Stimulated activated naive CD8-positive, alpha-beta T cell treated with anti-CD3 and anti-CD28 coated beads, Interleukin-15, amount 100 ng/mL, for 72 hours (primary cell): ENCODE measurements around the gene NVL.
"Not testable (repeated sequence)": the region's sequence is repeated elsewhere in the genome, so short reads cannot be mapped to it uniquely, and the experiment has no call there.

ENCODE experiments used
- ATAC-seq: fragments of 150-1000 bp; cut with Tn5 transposase; 2 replicates; pipeline ENCODE4 v1.10.0; 2021; ENCODE audit warnings: mild to moderate bottlenecking, moderate library complexity
- DNase-seq, 2 donors: peaks; one replicate each; pipeline ENCODE4 v3.0.0; 2021 to 2022
- H3K27ac Mint-ChIP-seq, 2 donors: one replicate each; pipeline ENCODE4 v1.8.0; 2022; ENCODE audit warnings: mild to moderate bottlenecking in 2 of 2, mixed read lengths in 2 of 2, moderate library complexity in 2 of 2
- H3K27me3 Mint-ChIP-seq: one replicate; pipeline ENCODE4 v1.8.0; 2022; ENCODE audit warnings: mixed read lengths
- H3K4me1 Mint-ChIP-seq: one replicate; pipeline ENCODE4 v1.8.0; 2022; ENCODE audit warnings: mild to moderate bottlenecking, mixed read lengths
- H3K4me3 Mint-ChIP-seq, 2 donors: one replicate each; pipeline ENCODE4 v1.8.0; 2022; ENCODE audit warnings: mild to moderate bottlenecking in 2 of 2, mixed read lengths in 2 of 2, moderate library complexity in 1 of 2
- H3K9me3 Mint-ChIP-seq, 2 donors: one replicate each; pipeline ENCODE4 v1.8.0; 2022; ENCODE audit warnings: mixed read lengths in 2 of 2

The NVL gene

DNA sequence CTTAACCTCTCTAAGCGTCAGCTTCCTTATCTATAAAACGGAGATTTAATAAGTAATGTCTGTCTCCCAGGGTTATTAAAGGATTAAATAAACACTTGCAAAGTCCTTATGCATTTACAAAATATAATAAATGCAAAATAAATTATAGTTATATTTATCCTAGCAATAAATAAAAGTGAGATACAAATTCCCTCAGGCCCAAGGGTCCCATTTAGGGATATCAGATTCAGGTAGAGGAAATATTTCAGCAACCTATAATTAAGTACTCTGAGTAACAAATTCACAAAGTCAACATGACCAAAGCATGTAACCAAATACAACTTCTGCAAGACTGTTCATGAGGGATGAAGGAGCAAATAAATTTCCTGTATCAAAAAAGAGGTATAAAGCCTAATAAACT is 17.9 kb downstream of the NVL start:
- no peak for DNase-seq
- no peak overlapping the region for H3K27ac Mint-ChIP-seq
- no peak overlapping the region for H3K4me3 Mint-ChIP-seq
- no peaks in the 10 kb centered on the region for H3K4me1 Mint-ChIP-seq
- H3K27me3 Mint-ChIP-seq: no peaks in the 10 kb centered on the region
- H3K9me3 Mint-ChIP-seq: no peaks in the 10 kb centered on the region
- ATAC-seq: no peak

DNA sequence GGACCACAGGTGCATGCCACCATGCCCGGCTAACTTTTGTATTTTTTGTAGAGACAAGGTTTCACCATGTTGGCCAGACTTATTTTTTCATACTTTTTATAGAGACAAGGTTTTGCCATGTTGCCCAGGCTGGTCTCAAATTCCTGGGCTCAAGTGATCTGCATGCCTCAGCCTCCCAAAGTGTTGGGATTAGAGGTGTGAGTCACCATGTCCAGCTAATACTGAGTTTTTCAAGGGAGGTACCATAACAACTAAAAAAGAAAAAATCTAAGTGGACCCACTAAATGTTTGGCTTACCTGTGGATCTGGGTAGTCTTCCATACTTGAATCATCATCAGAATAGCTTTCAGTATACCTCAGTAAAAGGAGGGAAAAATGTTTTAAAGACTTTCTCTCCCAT is 18.5 kb downstream of the NVL start:
- H3K4me3 Mint-ChIP-seq, H3K9me3 Mint-ChIP-seq, H3K27ac Mint-ChIP-seq, ATAC-seq, H3K4me1 Mint-ChIP-seq, H3K27me3 Mint-ChIP-seq, DNase-seq: not testable (repeated sequence)

DNA sequence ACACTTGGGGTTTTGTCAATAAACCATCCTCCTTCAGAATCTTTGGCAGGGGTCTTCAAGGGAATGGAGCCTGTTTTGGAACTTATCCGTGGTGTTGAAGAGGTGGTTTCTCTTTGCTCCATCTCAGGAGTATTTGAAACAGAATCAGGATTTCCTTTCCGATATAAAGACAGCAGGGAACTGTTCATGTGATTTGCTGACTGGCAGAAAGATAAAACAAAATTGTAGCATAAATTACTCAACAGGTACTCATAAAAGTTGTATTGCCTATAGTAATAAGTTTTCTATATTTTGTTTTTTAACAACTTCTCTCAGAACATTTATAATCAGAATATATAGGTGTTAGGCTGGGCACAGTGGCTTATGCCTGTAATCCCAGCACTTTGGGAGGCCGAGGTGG is 21.9 kb downstream of the NVL start:
- Mint-ChIP-seq H3K4me3 (no peak overlapping the region), H3K9me3 (no peaks in the 10 kb centered on the region), H3K27me3 (no peaks in the 10 kb centered on the region), H3K4me1 (no peaks in the 10 kb centered on the region), H3K27ac (no peak overlapping the region)
- ATAC-seq (no peak), DNase-seq (no peak)

DNA sequence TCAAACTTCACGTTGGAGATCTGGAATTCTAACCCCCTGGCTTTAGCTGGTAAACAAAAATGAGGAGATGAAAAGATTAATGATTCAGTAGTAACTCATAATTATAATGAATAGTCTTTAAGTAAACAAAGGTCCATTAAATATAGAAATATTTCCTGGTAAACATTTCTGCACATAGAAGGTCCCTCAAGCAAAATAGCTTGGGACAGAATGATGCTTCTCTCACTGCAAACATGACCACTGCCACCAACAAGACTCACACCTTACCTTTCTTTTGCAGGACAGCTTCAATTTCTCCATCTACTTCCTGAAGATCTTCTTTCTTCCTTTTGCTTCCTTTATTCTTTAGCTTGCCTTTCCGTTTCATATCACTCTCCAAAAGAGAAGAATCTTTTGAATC is 25.2 kb downstream of the NVL start:
- DNase-seq (no peak), ATAC-seq (no peak)
- no peak overlapping the region for H3K4me3 Mint-ChIP-seq
- H3K27ac Mint-ChIP-seq: no peak overlapping the region
- no peaks in the 10 kb centered on the region for H3K27me3 Mint-ChIP-seq
- H3K4me1 Mint-ChIP-seq: no peaks in the 10 kb centered on the region
- no peaks in the 10 kb centered on the region for H3K9me3 Mint-ChIP-seq

DNA sequence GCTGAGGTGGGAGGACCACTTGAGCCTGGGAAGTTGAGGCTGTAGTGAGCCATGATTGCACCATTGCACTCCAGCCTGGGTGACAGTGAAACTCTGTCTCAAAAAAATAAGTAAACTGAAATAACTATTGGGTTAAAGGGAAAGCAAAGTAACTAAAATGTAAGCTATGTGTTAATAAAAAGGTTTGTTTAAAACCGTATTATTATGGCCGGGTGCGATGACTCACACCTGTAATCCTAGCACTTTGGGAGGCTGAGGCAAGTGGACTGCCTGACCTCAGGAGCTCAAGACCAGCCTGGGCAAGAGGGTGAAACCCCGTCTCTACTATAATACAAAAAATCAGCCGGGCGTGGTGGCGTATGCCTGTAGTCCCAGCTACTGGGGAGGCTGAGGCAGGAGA is 27.0 kb downstream of the NVL start:
- ATAC-seq: no peak
- no peaks in the 10 kb centered on the region for H3K4me1 Mint-ChIP-seq
- H3K4me3 Mint-ChIP-seq: no peak overlapping the region
- no peaks in the 10 kb centered on the region for H3K27me3 Mint-ChIP-seq
- no peak for DNase-seq
- no peak overlapping the region for H3K27ac Mint-ChIP-seq
- no peaks in the 10 kb centered on the region for H3K9me3 Mint-ChIP-seq

DNA sequence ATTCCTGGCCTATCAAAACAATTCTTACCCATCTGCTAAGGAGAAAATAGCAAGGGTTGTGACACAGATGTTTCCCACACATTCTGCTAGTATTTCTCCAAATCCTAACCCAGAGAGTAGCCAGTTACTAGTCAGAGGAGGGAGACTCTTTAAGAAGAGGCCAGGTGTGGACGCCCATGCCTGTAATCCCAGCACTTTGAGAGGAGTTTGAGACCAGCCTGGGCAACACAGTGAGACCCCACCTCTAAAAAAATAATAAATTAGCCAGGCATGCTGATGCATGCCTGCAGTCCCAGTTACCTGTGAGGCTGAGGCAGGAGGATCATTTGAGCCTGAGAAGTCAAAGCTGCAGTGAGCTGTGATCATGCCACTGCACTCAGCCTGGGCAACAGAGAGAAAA is 28.6 kb downstream of the NVL start:
- ATAC-seq: no peak
- no peaks in the 10 kb centered on the region for H3K4me1 Mint-ChIP-seq
- no peak overlapping the region for H3K27ac Mint-ChIP-seq
- DNase-seq: no peak
- H3K4me3 Mint-ChIP-seq: no peak overlapping the region
- no peaks in the 10 kb centered on the region for H3K27me3 Mint-ChIP-seq
- no peaks in the 10 kb centered on the region for H3K9me3 Mint-ChIP-seq

DNA sequence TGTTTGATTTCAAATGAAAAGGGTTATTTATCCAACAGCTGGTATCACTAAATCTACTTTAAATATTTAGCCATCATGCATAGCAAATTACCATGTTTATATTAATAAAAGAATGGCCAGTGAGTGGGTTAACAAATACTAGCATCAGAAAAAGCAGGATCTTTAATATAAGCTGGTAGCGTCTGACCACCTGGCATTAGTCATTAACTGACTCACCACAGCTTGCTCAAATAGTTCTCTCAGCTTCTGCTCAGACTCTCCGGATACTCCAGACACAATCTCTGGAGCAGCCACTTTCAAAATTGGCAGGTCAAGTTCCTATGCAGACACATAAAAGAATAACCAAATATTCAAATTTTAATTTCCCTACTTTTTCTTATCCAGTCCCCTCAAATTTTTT is 29.6 kb downstream of the NVL start:
- ATAC-seq (no peak), DNase-seq (no peak)
- H3K27me3 Mint-ChIP-seq: no peaks in the 10 kb centered on the region
- no peak overlapping the region for H3K4me3 Mint-ChIP-seq
- no peaks in the 10 kb centered on the region for H3K4me1 Mint-ChIP-seq
- H3K9me3 Mint-ChIP-seq: no peaks in the 10 kb centered on the region
- H3K27ac Mint-ChIP-seq: no peak overlapping the region

DNA sequence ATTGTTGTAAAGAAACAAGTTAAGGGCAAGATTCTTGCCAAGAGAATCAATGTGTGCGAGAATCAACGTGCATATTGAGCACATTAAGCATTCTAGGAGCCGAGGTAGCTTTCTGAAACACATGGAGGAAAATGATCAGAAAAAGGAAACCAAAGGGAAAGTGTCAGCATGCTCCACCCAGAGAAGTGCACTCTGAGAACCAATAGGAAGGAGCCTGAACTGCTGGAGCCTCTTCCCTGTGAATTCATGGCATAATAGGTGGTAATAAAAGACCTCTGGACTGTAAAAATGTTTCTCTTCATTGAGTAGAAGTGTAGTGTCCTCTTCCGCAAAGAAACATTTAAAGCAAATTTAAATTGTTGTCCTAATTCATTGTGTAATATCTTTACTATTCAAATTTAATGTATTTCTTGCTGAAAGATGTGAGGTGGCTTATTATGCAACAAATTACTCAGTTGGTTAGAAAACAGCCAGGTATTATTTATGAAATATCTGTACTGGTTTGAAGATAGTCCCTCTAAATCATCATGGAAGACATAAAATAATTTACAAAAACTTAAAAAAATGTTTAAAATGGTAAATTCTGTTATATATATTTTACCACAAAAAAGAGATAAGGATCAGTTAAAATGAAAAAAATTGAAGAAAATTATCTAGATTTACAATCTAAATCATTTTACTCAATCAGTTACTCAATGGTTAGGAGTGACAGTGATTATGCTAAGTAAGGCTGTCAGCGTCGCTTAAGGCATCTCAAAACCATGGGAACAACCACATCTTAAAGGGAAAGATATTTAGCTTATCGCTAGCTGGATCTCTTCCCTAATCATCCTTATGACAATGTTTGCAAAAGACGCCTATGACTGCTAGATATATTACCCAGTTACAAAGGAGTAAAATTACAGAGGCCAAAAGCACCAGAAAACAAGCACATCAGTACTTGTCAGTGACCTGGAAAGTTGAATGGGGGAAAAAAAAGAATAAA is 31.3 kb downstream of the NVL start:
- ATAC-seq: no peak
- no peak for DNase-seq
- H3K27ac Mint-ChIP-seq: no peak overlapping the region
- no peaks in the 10 kb centered on the region for H3K9me3 Mint-ChIP-seq
- no peaks in the 10 kb centered on the region for H3K27me3 Mint-ChIP-seq
- H3K4me3 Mint-ChIP-seq: no peak overlapping the region
- H3K4me1 Mint-ChIP-seq: no peaks in the 10 kb centered on the region

DNA sequence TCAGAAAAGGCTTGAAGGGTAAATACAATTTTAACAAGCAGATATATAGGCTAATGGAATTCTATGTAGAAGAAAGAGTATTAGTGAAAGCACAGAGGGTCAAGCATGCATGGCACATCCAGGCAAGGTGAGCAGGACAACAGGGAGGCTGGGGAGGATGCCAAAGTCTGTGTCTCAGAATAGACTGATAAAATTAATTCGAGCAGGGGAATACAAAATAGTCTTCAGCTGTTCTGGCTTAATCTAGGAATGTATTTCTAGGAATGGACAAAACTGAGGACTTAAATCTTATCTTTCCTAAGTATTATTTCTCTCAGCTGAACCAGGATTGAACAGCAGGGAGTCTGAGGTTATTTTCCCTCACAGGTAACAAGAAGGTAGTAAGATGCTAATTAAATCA is 35.2 kb downstream of the NVL start:
- Mint-ChIP-seq H3K27me3 (no peaks in the 10 kb centered on the region), H3K27ac (no peak overlapping the region), H3K9me3 (no peaks in the 10 kb centered on the region), H3K4me3 (no peak overlapping the region), H3K4me1 (no peaks in the 10 kb centered on the region)
- ATAC-seq (no peak), DNase-seq (no peak)

DNA sequence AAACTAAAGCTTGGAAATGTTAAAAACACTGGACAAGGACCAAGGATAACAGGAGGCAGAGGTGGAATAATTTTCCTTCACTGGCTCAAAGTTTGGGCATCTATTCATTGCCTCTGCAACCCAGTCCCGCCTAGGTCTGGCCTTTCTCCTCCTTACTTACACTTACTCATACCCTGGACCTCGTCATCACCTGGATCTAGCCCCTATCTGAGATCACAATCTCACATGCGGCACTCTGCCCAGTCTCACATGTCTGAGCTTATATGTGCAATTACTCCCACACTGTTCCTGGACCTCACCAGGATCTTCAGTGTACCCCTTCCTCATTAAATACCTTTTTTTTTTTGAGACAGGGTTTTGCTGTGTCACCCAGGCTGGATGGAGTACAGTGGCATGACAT is 37.6 kb downstream of the NVL start:
- no peak for DNase-seq
- Mint-ChIP-seq H3K27ac (no peak overlapping the region), H3K9me3 (no peaks in the 10 kb centered on the region), H3K27me3 (no peaks in the 10 kb centered on the region), H3K4me3 (no peak overlapping the region), H3K4me1 (no peaks in the 10 kb centered on the region)
- ATAC-seq: no peak

DNA sequence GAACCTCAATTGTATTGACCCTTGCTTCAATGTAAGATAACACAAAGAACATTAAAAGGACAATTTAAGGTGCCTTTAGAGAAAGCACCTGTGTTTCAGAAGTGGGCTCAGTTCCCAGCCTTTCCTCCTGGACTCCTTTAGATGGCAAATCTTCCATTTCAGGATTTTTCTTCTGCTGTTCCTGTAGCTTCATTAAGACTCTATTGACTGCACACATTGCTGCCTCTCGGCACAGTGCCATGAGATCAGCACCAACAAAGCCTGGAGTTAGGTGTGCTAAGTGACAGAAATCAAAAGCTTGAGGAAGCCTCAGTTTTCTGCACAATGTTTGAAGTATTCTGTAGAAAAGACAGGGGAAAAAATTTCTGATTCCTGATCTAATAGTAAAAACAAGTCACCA is 40.6 kb downstream of the NVL start:
- no peaks in the 10 kb centered on the region for H3K4me1 Mint-ChIP-seq
- H3K4me3 Mint-ChIP-seq: no peak overlapping the region
- no peaks in the 10 kb centered on the region for H3K27me3 Mint-ChIP-seq
- H3K9me3 Mint-ChIP-seq: no peaks in the 10 kb centered on the region
- H3K27ac Mint-ChIP-seq: peak overlapping the region in 1 of 2 donors; percentile 27
- DNase-seq: no peak
- ATAC-seq: no peak

DNA sequence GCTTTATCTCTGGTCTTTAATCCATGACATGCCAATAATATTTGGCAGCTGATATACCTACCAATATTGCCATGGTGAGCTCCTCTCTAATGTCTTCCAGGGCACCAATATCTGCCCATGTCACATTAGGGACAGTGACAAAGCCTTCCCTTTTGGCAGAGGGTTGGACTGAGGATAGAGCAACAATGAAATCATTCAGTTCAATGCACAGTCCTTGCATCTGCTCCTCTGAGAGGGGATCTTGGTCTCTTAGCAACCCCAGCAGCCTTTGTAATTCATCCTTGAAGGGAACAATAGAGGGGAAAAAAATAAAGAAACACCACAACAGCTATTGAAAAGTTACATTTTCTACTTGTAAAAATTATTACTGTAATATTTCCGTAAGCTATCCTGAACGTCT is 42.3 kb downstream of the NVL start:
- DNase-seq: no peak

DNA sequence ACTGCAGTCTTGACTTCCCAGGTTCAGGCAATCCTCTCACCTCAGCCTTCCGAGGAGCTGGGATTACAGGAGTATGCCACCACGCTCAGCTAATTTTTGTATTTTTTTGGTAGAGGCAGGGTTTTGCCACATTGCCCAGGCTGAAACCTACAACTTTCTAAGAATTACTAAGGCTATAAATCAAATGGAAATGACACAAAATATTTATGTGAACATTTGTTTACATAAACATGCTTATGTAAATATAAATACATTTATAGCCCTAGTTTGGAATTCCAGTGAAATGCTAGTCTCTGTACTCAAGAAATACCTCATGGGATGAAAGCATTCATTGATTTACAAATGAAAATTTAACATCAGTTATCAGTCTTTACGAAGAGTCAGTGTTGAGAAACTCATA is 47.8 kb downstream of the NVL start:
- Mint-ChIP-seq H3K9me3 (no peaks in the 10 kb centered on the region), H3K4me1 (no peaks in the 10 kb centered on the region), H3K27me3 (no peaks in the 10 kb centered on the region), H3K4me3 (no peak overlapping the region), H3K27ac (no peak overlapping the region)
- ATAC-seq (no peak), DNase-seq (no peak)

More for the DNA sequence above, 42.3 kb downstream of the NVL start:
- Mint-ChIP-seq H3K27ac (no peak overlapping the region), H3K27me3 (no peaks in the 10 kb centered on the region), H3K9me3 (no peaks in the 10 kb centered on the region), H3K4me3 (no peak overlapping the region), H3K4me1 (no peaks in the 10 kb centered on the region)
- ATAC-seq: no peak

DNA sequence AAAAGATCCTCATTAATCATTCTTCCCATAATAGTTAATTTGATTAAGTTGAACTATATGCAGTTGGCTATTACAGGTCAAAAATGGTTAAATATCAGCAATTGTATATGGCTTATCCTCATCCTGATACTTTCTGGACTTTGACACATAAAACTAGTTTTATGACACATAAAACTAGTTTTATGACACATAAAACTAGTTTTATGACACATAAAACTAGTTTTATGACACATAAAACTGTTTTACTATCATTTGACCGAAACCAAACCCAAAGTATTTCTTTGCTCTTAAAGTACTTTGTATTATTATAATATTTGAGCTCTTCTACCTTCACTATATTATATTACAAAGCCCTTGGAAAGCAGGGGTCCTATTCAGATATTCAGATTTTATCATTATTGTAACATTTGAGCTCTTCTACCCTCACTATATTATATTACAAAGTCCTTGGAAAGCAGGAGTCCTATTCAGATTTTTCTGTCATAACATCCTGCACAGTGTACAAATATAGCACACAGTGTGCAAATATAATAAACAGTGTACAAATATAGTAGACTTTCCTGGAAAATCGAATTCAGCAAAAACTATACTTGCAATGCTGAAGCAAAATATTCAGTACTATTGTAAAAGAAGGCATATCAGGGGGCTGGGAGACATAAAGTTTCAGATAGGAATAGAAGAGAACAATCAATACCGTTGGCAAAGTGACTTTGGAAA is 53.0 kb downstream of the NVL start:
- ATAC-seq (no peak), DNase-seq (no peak)
- Mint-ChIP-seq H3K9me3 (no peaks in the 10 kb centered on the region), H3K27me3 (no peaks in the 10 kb centered on the region), H3K27ac (peak overlapping the region in 1 of 2 donors; percentile 29), H3K4me1 (no peaks in the 10 kb centered on the region), H3K4me3 (no peak overlapping the region)

DNA sequence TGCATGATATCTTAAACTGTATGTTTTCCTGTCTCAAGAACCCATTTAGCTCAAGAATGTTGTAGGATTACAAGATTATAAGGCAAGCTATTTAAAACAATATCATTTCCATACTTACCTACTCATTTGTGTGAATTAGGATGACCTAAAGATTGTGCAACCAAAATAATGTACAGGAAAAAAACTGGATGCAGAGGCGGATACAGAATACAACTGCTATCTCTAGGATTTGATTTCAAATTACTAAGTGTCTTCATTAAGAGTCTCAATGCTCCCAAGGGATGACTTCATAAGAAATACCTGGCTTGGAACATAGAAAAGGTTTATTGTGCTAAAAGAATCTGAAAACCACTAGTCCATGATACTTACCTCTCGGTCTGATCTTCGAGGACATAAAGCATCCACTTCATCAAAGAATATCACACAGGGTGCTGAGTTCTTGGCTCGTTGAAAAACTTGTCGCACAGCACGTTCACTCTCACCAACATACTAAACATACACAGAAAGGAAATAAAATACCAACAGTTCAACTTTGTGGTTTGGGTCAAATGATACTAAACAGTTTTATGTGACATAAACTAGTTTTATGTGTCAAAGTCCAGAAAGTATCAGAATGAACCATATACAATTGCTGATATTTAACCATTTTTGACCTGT is 54.9 kb downstream of the NVL start:
- ATAC-seq (no peak), DNase-seq (no peak)
- Mint-ChIP-seq H3K27me3 (no peaks in the 10 kb centered on the region), H3K27ac (no peak overlapping the region), H3K4me3 (no peak overlapping the region), H3K4me1 (no peaks in the 10 kb centered on the region), H3K9me3 (no peaks in the 10 kb centered on the region)

DNA sequence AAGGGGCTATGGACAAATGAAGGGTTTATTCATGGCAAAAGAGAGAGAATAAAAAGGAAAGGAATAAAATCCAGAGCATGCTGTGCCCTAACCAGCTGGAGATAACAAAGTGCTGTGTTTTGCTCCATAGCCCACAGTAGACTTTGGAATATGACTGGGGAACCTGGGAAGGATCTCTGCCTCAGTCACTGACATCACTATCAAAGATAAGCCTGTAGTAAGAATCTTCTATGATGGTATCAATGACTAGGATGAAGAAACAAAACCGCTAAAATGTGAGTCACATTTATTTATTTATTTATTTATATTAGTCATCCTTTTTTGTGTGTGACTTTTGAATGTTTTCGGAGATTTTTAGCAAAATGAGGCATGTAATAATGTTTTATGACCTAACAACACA is 56.3 kb downstream of the NVL start:
- no peak for ATAC-seq

More for the DNA sequence above, 56.3 kb downstream of the NVL start:
- DNase-seq: no peak
- H3K4me3 Mint-ChIP-seq: no peak overlapping the region
- no peak overlapping the region for H3K27ac Mint-ChIP-seq
- no peaks in the 10 kb centered on the region for H3K4me1 Mint-ChIP-seq
- no peaks in the 10 kb centered on the region for H3K9me3 Mint-ChIP-seq
- H3K27me3 Mint-ChIP-seq: no peaks in the 10 kb centered on the region
